GM23338 (cell line): ENCODE data around the gene WDR49. TPM values are rescaled to one million over a fixed set of nuclear protein-coding genes. Genes with fewer than 3 reads are reported as not detected.

Experiments used
- ATAC-seq: fragments of 200-7000 bp; cut with Tn5 transposase; 3 replicates; pipeline ENCODE4 v1.9.1; 2020
- DNase-seq: peaks from one replicate; pipeline ENCODE4 v3.0.0-alpha.2; 2015; ENCODE audit warnings: low spot score
- H2AFZ ChIP-seq: fragments of 200-600 bp; sonication (generic); 2 replicates; pipeline ENCODE4 v1.8.0; 2016; ENCODE audit warnings: antibody characterized with exemption, mild to moderate bottlenecking, moderate library complexity
- H3F3A ChIP-seq: fragments of 200-600 bp; sonication (generic); replicated peaks from 2 replicates; pipeline ENCODE4 v1.8.0; 2017; ENCODE audit warnings: antibody characterized with exemption, mixed run types, low read depth
- H3K27ac ChIP-seq: fragments of 200-600 bp; sonication (generic); 2 replicates; pipeline ENCODE4 v1.6.1; 2016; ENCODE audit warnings: low read depth
- H3K27me3 ChIP-seq: fragments of 200-600 bp; sonication (generic); 2 replicates; pipeline ENCODE4 v1.8.0; 2016; ENCODE audit warnings: mild to moderate bottlenecking, mixed run types, moderate library complexity; ENCODE audit not compliant: insufficient read depth
- H3K36me3 ChIP-seq: fragments of 200-600 bp; sonication (generic); 2 replicates; pipeline ENCODE4 v1.8.0; 2016; ENCODE audit warnings: mild to moderate bottlenecking; ENCODE audit not compliant: insufficient read depth
- H3K4me1 ChIP-seq: fragments of 200-600 bp; sonication (generic); 2 replicates; pipeline ENCODE4 v1.8.0; 2016; ENCODE audit warnings: mild to moderate bottlenecking, moderate library complexity; ENCODE audit not compliant: insufficient read depth
- H3K4me2 ChIP-seq: fragments of 200-600 bp; sonication (generic); 2 replicates; pipeline ENCODE4 v1.7.1; 2017; ENCODE audit warnings: mixed run types
- H3K4me3 ChIP-seq: fragments of 200-600 bp; sonication (generic); 2 replicates; pipeline ENCODE4 v1.6.1; 2016; ENCODE audit warnings: mixed run types
- H3K79me2 ChIP-seq: fragments of 200-600 bp; sonication (generic); replicated peaks from 2 replicates; pipeline ENCODE4 v1.8.0; 2017; ENCODE audit warnings: mild to moderate bottlenecking; ENCODE audit not compliant: insufficient read depth
- H3K9me2 ChIP-seq: fragments of 200-600 bp; sonication (generic); 2 replicates; pipeline ENCODE4 v1.8.0; 2017; ENCODE audit not compliant: insufficient read depth
- H4K20me1 ChIP-seq: fragments of 200-600 bp; sonication (generic); replicated peaks from 2 replicates; pipeline ENCODE4 v1.8.0; 2017; ENCODE audit warnings: mild to moderate bottlenecking; ENCODE audit not compliant: insufficient read depth
- H3K27ac Mint-ChIP-seq: 2 replicates; pipeline ENCODE4 v1.8.0; 2020; ENCODE audit warnings: inconsistent platforms, mild to moderate bottlenecking, moderate library complexity, mixed read lengths
- H3K27me3 Mint-ChIP-seq: 3 replicates; pipeline ENCODE4 v1.8.0; 2022; ENCODE audit warnings: low read depth, mild to moderate bottlenecking, moderate library complexity, mixed read lengths, inconsistent platforms; ENCODE audit not compliant: insufficient read depth, poor library complexity
- H3K36me3 Mint-ChIP-seq: 3 replicates; pipeline ENCODE4 v1.8.0; 2021; ENCODE audit warnings: low read depth, mild to moderate bottlenecking, inconsistent platforms, moderate library complexity, mixed read lengths
- H3K4me1 Mint-ChIP-seq: 3 replicates; pipeline ENCODE4 v1.8.0; 2020; ENCODE audit warnings: mild to moderate bottlenecking, inconsistent platforms, mixed read lengths
- H3K4me3 Mint-ChIP-seq: 3 replicates; pipeline ENCODE4 v1.8.0; 2021; ENCODE audit warnings: moderate library complexity, mild to moderate bottlenecking, inconsistent platforms, mixed read lengths
- H3K9me3 Mint-ChIP-seq: 3 replicates; pipeline ENCODE4 v1.8.0; 2020; ENCODE audit warnings: moderate library complexity, mild to moderate bottlenecking, inconsistent platforms, mixed read lengths
- CREB1 ChIP-seq: fragments of 250-450 bp; sonication (Bioruptor Pico); IDR thresholded peaks from 2 replicates; pipeline ENCODE4 v1.5.0; 2020; ENCODE audit warnings: low read depth, mild to moderate bottlenecking, moderate library complexity
- EZH2 ChIP-seq: fragments of 200-600 bp; sonication (generic); IDR thresholded peaks from one replicate; pipeline ENCODE4 v1.8.0; 2017; ENCODE audit warnings: antibody characterized with exemption, mild to moderate bottlenecking, low read depth; ENCODE audit not compliant: unreplicated experiment
- EZH2phosphoT487 ChIP-seq: fragments of 200-600 bp; sonication (generic); IDR thresholded peaks from one replicate; pipeline ENCODE4 v1.8.1; 2018; ENCODE audit warnings: antibody characterized with exemption; ENCODE audit not compliant: unreplicated experiment
- NANOG ChIP-seq: IDR thresholded peaks from 2 replicates; pipeline ENCODE4 v1.6.1; 2016; ENCODE audit warnings: antibody characterized with exemption, borderline replicate concordance
- ZNF114 ChIP-seq: fragments of 250-450 bp; sonication (Bioruptor Pico); IDR thresholded peaks from 2 replicates; pipeline ENCODE4 v1.5.0; 2020; ENCODE audit warnings: mild to moderate bottlenecking, moderate library complexity
- ZNF331 ChIP-seq: fragments of 250-450 bp; sonication (Bioruptor Pico); IDR thresholded peaks from 2 replicates; pipeline ENCODE4 v1.5.0; 2020; ENCODE audit warnings: low read depth, mild to moderate bottlenecking, moderate library complexity
- polyA plus RNA-seq: library from polyadenylated mRNA; unstranded; fragments of >200 nt; fragmentation: Nextera tagmentation; extraction: Ambion mirVana; gene quantifications from 2 replicates; pipeline ENCODE4 v1.2.1, GENCODE V29; 2016
- total RNA-seq: library from RNA; depleted of rRNA; stranded (reverse); fragments of >200 nt; shearing (Covaris generic); gene quantifications from 2 replicates; pipeline ENCODE4 v1.2.3, GENCODE V29; 2014
- TF ChIP-seq, protein P1 (sequence below): IDR thresholded peaks from 2 replicates; pipeline ENCODE4 v1.6.1; 2016; ENCODE audit warnings: antibody characterized with exemption
- TF ChIP-seq, protein P2 (sequence below), 2 experiments: fragments of 200-600 bp in 1 of 2; sonication (generic) in 1 of 2; conservative IDR thresholded peaks; 2 replicates each; pipeline versions ENCODE4 v1.5.1 to v1.6.1; 2016 to 2017; ENCODE audit warnings: antibody characterized with exemption in 2 of 2, low read depth in 2 of 2, mild to moderate bottlenecking in 2 of 2, moderate library complexity in 1 of 2
- TF ChIP-seq, protein P3 (sequence below): fragments of 250-450 bp; sonication (Bioruptor Pico); IDR thresholded peaks from 2 replicates; pipeline ENCODE4 v1.5.0; 2020; ENCODE audit warnings: mild to moderate bottlenecking, moderate library complexity

The WDR49 gene
- total and polyA plus RNA-seq, 2 experiments from 2014 or later: 1.4 to 1.9 TPM

DNA sequence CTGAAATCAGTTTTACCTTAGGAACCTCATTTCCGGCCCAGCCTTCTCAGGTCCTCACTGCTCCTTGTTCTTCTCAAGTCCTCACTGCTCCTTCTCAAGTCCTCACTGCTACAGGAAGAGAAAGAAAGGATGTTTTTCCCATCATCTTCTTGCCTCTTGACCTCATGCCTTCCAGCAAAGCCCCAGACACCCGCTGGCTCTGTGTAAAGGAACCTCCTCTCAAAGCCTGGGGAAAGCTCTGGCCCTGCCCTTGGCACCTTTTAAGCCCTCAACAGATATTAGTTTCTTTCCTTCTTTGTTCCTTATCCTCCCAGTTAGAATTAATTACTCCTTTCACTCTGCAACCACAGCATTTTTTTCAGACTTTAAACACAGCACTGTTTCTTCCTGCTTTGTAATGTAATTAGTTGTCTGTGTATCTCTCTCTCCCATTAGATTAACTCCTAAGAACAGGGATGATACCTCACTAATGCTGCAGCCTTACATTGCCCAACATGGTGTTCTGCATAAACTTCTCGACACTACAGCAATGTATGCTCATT lies 4.0 kb upstream of the WDR49 start:
- Mint-ChIP-seq H3K27me3 (peaks cover 2% of the 10 kb centered on the region), H3K36me3 (no peaks in the 10 kb centered on the region)
- TF ChIP-seq, protein P1, sequence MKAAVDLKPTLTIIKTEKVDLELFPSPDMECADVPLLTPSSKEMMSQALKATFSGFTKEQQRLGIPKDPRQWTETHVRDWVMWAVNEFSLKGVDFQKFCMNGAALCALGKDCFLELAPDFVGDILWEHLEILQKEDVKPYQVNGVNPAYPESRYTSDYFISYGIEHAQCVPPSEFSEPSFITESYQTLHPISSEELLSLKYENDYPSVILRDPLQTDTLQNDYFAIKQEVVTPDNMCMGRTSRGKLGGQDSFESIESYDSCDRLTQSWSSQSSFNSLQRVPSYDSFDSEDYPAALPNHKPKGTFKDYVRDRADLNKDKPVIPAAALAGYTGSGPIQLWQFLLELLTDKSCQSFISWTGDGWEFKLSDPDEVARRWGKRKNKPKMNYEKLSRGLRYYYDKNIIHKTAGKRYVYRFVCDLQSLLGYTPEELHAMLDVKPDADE: no peak
- TF ChIP-seq NANOG: no peak
- TF ChIP-seq CREB1 (CRISPR knock-in tag): no peak
- no peak for TF ChIP-seq EZH2phosphoT487
- TF ChIP-seq EZH2: no peak
- no peak for TF ChIP-seq ZNF331
- TF ChIP-seq, protein P2, sequence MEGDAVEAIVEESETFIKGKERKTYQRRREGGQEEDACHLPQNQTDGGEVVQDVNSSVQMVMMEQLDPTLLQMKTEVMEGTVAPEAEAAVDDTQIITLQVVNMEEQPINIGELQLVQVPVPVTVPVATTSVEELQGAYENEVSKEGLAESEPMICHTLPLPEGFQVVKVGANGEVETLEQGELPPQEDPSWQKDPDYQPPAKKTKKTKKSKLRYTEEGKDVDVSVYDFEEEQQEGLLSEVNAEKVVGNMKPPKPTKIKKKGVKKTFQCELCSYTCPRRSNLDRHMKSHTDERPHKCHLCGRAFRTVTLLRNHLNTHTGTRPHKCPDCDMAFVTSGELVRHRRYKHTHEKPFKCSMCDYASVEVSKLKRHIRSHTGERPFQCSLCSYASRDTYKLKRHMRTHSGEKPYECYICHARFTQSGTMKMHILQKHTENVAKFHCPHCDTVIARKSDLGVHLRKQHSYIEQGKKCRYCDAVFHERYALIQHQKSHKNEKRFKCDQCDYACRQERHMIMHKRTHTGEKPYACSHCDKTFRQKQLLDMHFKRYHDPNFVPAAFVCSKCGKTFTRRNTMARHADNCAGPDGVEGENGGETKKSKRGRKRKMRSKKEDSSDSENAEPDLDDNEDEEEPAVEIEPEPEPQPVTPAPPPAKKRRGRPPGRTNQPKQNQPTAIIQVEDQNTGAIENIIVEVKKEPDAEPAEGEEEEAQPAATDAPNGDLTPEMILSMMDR (conservative IDR thresholded peaks at IDR 0.05; ENCODE audit: low read depth in 2 of 2): no peak
- TF ChIP-seq ZNF114 (CRISPR knock-in tag): no peak
- TF ChIP-seq, protein P3, sequence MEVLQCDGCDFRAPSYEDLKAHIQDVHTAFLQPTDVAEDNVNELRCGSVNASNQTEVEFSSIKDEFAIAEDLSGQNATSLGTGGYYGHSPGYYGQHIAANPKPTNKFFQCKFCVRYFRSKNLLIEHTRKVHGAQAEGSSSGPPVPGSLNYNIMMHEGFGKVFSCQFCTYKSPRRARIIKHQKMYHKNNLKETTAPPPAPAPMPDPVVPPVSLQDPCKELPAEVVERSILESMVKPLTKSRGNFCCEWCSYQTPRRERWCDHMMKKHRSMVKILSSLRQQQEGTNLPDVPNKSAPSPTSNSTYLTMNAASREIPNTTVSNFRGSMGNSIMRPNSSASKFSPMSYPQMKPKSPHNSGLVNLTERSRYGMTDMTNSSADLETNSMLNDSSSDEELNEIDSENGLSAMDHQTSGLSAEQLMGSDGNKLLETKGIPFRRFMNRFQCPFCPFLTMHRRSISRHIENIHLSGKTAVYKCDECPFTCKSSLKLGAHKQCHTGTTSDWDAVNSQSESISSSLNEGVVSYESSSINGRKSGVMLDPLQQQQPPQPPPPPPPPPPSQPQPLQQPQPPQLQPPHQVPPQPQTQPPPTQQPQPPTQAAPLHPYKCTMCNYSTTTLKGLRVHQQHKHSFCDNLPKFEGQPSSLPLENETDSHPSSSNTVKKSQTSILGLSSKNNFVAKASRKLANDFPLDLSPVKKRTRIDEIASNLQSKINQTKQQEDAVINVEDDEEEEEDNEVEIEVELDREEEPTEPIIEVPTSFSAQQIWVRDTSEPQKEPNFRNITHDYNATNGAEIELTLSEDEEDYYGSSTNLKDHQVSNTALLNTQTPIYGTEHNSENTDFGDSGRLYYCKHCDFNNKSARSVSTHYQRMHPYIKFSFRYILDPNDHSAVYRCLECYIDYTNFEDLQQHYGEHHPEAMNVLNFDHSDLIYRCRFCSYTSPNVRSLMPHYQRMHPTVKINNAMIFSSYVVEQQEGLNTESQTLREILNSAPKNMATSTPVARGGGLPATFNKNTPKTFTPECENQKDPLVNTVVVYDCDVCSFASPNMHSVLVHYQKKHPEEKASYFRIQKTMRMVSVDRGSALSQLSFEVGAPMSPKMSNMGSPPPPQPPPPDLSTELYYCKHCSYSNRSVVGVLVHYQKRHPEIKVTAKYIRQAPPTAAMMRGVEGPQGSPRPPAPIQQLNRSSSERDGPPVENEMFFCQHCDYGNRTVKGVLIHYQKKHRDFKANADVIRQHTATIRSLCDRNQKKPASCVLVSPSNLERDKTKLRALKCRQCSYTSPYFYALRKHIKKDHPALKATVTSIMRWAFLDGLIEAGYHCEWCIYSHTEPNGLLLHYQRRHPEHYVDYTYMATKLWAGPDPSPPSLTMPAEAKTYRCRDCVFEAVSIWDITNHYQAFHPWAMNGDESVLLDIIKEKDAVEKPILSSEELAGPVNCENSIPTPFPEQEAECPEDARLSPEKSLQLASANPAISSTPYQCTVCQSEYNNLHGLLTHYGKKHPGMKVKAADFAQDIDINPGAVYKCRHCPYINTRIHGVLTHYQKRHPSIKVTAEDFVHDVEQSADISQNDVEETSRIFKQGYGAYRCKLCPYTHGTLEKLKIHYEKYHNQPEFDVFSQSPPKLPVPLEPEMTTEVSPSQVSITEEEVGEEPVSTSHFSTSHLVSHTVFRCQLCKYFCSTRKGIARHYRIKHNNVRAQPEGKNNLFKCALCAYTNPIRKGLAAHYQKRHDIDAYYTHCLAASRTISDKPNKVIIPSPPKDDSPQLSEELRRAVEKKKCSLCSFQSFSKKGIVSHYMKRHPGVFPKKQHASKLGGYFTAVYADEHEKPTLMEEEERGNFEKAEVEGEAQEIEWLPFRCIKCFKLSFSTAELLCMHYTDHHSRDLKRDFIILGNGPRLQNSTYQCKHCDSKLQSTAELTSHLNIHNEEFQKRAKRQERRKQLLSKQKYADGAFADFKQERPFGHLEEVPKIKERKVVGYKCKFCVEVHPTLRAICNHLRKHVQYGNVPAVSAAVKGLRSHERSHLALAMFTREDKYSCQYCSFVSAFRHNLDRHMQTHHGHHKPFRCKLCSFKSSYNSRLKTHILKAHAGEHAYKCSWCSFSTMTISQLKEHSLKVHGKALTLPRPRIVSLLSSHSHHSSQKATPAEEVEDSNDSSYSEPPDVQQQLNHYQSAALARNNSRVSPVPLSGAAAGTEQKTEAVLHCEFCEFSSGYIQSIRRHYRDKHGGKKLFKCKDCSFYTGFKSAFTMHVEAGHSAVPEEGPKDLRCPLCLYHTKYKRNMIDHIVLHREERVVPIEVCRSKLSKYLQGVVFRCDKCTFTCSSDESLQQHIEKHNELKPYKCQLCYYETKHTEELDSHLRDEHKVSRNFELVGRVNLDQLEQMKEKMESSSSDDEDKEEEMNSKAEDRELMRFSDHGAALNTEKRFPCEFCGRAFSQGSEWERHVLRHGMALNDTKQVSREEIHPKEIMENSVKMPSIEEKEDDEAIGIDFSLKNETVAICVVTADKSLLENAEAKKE (CRISPR knock-in tag): no peak

More for the DNA sequence above, 4.0 kb upstream of the WDR49 start:
- no peaks in the 10 kb centered on the region for H3K27me3 ChIP-seq
- peak overlapping the region; percentile 26; the same call in 1 of the 2 replicates for H3K27ac ChIP-seq
- ATAC-seq (peak; percentile 59), DNase-seq (peak; percentile 27)
- no peak overlapping the region for H3K4me3 Mint-ChIP-seq
- no peaks in the 10 kb centered on the region for H4K20me1 ChIP-seq
- peak overlapping the region; percentile 72 for H3K27ac Mint-ChIP-seq
- H3K4me2 ChIP-seq: no peak overlapping the region
- H3K9me3 Mint-ChIP-seq: no peaks in the 10 kb centered on the region; the same call in 2 of the 3 replicates
- no peaks in the 10 kb centered on the region for H3K36me3 ChIP-seq
- H2AFZ ChIP-seq: peak overlapping the region; percentile 88
- H3K79me2 ChIP-seq: no peaks in the 10 kb centered on the region
- peaks cover 21% of the 10 kb centered on the region for H3K4me1 ChIP-seq
- H3F3A ChIP-seq: peaks cover 4% of the 10 kb centered on the region
- H3K4me1 Mint-ChIP-seq: peaks cover 24% of the 10 kb centered on the region
- no peaks in the 10 kb centered on the region; the same call in 1 of the 2 replicates for H3K9me2 ChIP-seq
- H3K4me3 ChIP-seq: no peak overlapping the region
